ENCODE measurements around the gene BBS7.

GRCh38 chr4:121819216-121819965 lies 50.9 kb downstream of the BBS7 start:
- no peak for TF ChIP-seq CTCF (IDR thresholded peaks at IDR 0.05)
- no peak for TF ChIP-seq POLR2A (IDR thresholded peaks at IDR 0.05)

Data from testis (tissue), 2 donors.